ENCODE results near the gene USP7.

- TF ChIP-seq TCF7L2 (IDR thresholded peaks at IDR 0.05; ENCODE audit: low read depth, low read length) (no peak), CTCF (IDR thresholded peaks at IDR 0.05) (no peak), POLR2AphosphoS5 (IDR thresholded peaks at IDR 0.05; ENCODE audit: low read depth, low read length) (no peak), REST (IDR thresholded peaks at IDR 0.05; ENCODE audit: insufficient read depth in 1 of 2, low read depth in 2 of 2, low read length in 1 of 2) (no peak), SIN3A (IDR thresholded peaks at IDR 0.05; ENCODE audit: borderline replicate concordance, insufficient read depth, low read depth, low read length) (no peak)
These were observed 91.6 kb downstream of the USP7 start for GRCh38 chr16:8872071-8872470.

Data from Panc1 (cell line).